ENCODE measurements around the gene TAF7L. TPM values are rescaled to one million over a fixed set of nuclear protein-coding genes. Genes with fewer than 3 reads are reported as not detected.

TAF7L gene
- total and polyA plus RNA-seq, 2 donors from 2014 or later = 0.30 TPM; not detected in 1

DNA sequence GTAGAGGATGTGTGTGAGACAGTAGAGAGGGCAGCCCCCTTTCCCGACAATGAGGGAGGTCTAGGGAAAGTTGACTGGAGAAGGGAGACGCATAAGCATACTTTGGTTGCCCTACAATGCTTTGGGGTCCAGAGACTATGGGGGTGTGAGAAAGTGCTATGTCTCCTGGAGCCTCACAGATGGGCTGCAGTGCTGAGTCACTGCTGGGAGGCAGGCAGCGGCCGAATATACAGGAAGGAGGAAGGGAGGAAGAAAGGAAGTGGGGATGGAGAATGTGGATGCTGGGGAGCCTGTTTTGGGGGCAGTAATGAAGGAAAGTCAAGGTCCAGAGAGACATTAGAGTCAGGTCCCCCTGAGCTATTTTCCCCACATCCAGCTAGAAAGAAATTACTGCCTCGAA lies 58.8 kb downstream of the TAF7L start:
- TF ChIP-seq, protein P1, sequence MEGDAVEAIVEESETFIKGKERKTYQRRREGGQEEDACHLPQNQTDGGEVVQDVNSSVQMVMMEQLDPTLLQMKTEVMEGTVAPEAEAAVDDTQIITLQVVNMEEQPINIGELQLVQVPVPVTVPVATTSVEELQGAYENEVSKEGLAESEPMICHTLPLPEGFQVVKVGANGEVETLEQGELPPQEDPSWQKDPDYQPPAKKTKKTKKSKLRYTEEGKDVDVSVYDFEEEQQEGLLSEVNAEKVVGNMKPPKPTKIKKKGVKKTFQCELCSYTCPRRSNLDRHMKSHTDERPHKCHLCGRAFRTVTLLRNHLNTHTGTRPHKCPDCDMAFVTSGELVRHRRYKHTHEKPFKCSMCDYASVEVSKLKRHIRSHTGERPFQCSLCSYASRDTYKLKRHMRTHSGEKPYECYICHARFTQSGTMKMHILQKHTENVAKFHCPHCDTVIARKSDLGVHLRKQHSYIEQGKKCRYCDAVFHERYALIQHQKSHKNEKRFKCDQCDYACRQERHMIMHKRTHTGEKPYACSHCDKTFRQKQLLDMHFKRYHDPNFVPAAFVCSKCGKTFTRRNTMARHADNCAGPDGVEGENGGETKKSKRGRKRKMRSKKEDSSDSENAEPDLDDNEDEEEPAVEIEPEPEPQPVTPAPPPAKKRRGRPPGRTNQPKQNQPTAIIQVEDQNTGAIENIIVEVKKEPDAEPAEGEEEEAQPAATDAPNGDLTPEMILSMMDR (IDR thresholded peaks at IDR 0.05; ENCODE audit: borderline replicate concordance, extremely low read depth, insufficient read depth) = no peak
- no peaks in the 10 kb centered on the region for H3K4me1 ChIP-seq (ENCODE audit: control insufficient read depth in 2 of 3, insufficient read depth in 2 of 3, low read depth in 1 of 3, low read length in 3 of 3)
- no peak overlapping the region for H3K27ac ChIP-seq (ENCODE audit: low read depth in 2 of 2, low read length in 2 of 2)
- H3K27me3 ChIP-seq (ENCODE audit: control insufficient read depth, insufficient read depth, low read length) = no peaks in the 10 kb centered on the region
- H3K9me3 ChIP-seq (ENCODE audit: control insufficient read depth in 2 of 3, insufficient read depth in 1 of 3, low read length in 3 of 3) = no peaks in the 10 kb centered on the region
- intact Hi-C loops (cut with DNase I) = no loop called here
- DNase-seq (no peak), FAIRE-seq (no peak)
- H3K9ac ChIP-seq (ENCODE audit: low read length in 3 of 3) = no peak overlapping the region
- H3K4me3 ChIP-seq (ENCODE audit: low read length in 3 of 3) = no peak overlapping the region
- H3K36me3 ChIP-seq (ENCODE audit: control insufficient read depth in 2 of 3, insufficient read depth in 3 of 3, low read length in 3 of 3) = no peaks in the 10 kb centered on the region

DNA sequence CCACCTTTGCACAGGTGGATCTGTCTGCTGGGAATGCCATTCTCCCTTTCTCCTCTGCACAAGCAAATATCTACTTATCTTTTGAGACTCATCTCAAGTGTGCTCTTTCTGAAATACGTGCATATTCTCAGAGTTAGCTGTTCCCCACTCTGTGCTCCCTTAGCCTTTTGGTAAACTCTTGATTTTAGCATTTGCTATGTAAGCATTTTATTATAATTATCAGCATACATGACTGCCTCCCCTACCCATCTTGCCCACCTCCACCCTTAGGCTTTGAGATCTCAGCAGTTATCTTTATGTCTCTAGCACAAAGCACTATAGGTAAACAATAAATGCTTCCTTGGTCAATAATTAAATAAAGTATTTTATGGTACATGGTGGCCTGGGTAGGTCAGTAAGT lies 60.1 kb downstream of the TAF7L start:
- Histone ChIP-seq H3K27me3 (ENCODE audit: control insufficient read depth, insufficient read depth, low read length) (no peaks in the 10 kb centered on the region), H3K9me3 (ENCODE audit: control insufficient read depth in 2 of 3, insufficient read depth in 1 of 3, low read length in 3 of 3) (no peaks in the 10 kb centered on the region), H3K4me3 (ENCODE audit: low read length in 3 of 3) (no peak overlapping the region), H3K9ac (ENCODE audit: low read length in 3 of 3) (no peak overlapping the region), H3K36me3 (ENCODE audit: control insufficient read depth in 2 of 3, insufficient read depth in 3 of 3, low read length in 3 of 3) (no peaks in the 10 kb centered on the region), H3K27ac (ENCODE audit: low read depth in 2 of 2, low read length in 2 of 2) (no peak overlapping the region), H3K4me1 (ENCODE audit: control insufficient read depth in 2 of 3, insufficient read depth in 2 of 3, low read depth in 1 of 3, low read length in 3 of 3) (no peaks in the 10 kb centered on the region)
- intact Hi-C loops (cut with DNase I) = no loop called here
- TF ChIP-seq, protein P1 (IDR thresholded peaks at IDR 0.05; ENCODE audit: borderline replicate concordance, extremely low read depth, insufficient read depth) = no peak
- FAIRE-seq (no peak), DNase-seq (no peak)

DNA sequence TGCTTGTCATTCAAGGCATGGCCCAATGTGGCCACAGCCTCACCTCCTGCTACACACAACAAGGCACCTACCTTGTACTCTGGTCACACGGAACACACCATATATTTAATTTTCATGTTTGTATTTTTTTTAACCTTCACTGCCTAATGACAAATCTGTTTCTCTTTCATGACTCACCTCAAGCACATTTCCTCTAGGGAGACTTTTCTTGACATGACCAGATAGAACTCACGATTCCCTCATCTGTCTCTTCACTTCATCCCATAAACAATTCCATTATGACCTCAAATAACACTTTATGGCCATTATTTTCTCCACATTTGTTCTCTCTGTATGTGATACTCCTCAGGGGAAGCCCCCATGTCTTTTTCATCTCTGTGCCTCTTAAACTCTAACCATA lies 60.5 kb downstream of the TAF7L start:
- Histone ChIP-seq H3K4me3 (ENCODE audit: low read length in 3 of 3) (no peak overlapping the region), H3K4me1 (ENCODE audit: control insufficient read depth in 2 of 3, insufficient read depth in 2 of 3, low read depth in 1 of 3, low read length in 3 of 3) (no peaks in the 10 kb centered on the region), H3K27me3 (ENCODE audit: control insufficient read depth, insufficient read depth, low read length) (no peaks in the 10 kb centered on the region), H3K9ac (ENCODE audit: low read length in 3 of 3) (no peak overlapping the region), H3K36me3 (ENCODE audit: control insufficient read depth in 2 of 3, insufficient read depth in 3 of 3, low read length in 3 of 3) (no peaks in the 10 kb centered on the region), H3K27ac (ENCODE audit: low read depth in 2 of 2, low read length in 2 of 2) (no peak overlapping the region), H3K9me3 (ENCODE audit: control insufficient read depth in 2 of 3, insufficient read depth in 1 of 3, low read length in 3 of 3) (no peaks in the 10 kb centered on the region)
- FAIRE-seq (no peak), DNase-seq (no peak)
- intact Hi-C loops (cut with DNase I) = no loop called here
- TF ChIP-seq, protein P1 (IDR thresholded peaks at IDR 0.05; ENCODE audit: borderline replicate concordance, extremely low read depth, insufficient read depth) = no peak

DNA sequence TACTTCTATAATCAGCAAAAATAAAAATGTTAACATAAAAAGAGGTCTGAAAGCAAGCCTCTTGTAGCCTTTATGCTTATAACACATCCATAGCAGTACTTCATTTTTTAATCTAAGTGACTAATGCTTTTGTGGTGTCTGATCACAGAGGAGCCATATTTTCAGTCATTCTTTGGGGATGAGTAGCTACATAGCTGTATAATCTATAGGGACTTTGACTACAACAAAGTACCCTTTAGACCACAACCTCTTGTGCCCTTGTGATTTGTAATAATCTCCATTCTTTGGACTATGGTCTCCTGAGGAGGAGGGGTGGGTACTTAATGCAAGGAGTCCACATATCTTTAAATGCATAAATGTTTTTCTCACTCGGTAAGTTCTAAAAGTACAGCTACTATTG lies 62.0 kb downstream of the TAF7L start:
- H3K9me3 ChIP-seq (ENCODE audit: control insufficient read depth in 2 of 3, insufficient read depth in 1 of 3, low read length in 3 of 3) = no peaks in the 10 kb centered on the region
- H3K4me1 ChIP-seq (ENCODE audit: control insufficient read depth in 2 of 3, insufficient read depth in 2 of 3, low read depth in 1 of 3, low read length in 3 of 3) = no peaks in the 10 kb centered on the region
- H3K9ac ChIP-seq (ENCODE audit: low read length in 3 of 3) = no peak overlapping the region
- H3K27me3 ChIP-seq (ENCODE audit: control insufficient read depth, insufficient read depth, low read length) = no peaks in the 10 kb centered on the region
- intact Hi-C loops (cut with DNase I) = no loop called here
- no peak overlapping the region for H3K4me3 ChIP-seq (ENCODE audit: low read length in 3 of 3)
- TF ChIP-seq, protein P1 (IDR thresholded peaks at IDR 0.05; ENCODE audit: borderline replicate concordance, extremely low read depth, insufficient read depth) = no peak
- FAIRE-seq (no peak), DNase-seq (no peak)
- no peaks in the 10 kb centered on the region for H3K36me3 ChIP-seq (ENCODE audit: control insufficient read depth in 2 of 3, insufficient read depth in 3 of 3, low read length in 3 of 3)
- no peak overlapping the region for H3K27ac ChIP-seq (ENCODE audit: low read depth in 2 of 2, low read length in 2 of 2)

Measured in kidney (tissue), 14 donors.